Measurements from ENCODE around the gene MAK. TPM values are rescaled to one million over a fixed set of nuclear protein-coding genes. Genes with fewer than 3 reads are reported as not detected.
A peak's percentile ranks its signal among the peaks of the same experiment; 100 is the strongest.

Gene MAK
- total RNA-seq, 1 experiment from 2014 or later, result 0.07 TPM

DNA sequence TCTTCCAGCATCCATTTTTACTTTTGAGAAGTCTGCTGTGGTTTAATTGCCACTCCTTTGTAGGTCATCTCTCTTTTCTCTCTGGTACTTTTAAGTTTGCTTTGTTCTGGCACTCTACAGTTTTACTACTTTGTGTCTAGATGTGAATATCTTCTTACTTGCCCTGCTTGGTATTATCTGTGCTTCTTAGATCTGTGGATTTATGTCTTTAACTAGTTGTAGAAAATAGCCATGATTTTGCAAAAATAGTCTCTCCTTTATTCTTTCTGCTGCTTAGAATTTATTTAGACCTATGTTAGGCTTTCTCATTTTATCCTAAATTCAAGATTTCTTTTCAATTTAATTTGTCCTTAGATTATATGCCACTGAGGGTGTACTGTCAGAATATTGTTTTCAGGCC lies 5.2 kb upstream of the MAK start (continued):
- TF ChIP-seq CREB1 (CRISPR knock-in tag; IDR thresholded peaks at IDR 0.05) (no peak), MYBL2 (CRISPR knock-in tag; IDR thresholded peaks at IDR 0.05) (no peak), TCF7 (CRISPR knock-in tag; IDR thresholded peaks at IDR 0.05; ENCODE audit: low read depth) (no peak), ZNF423 (CRISPR knock-in tag; IDR thresholded peaks at IDR 0.05) (no peak)
- TF ChIP-seq, protein P1, sequence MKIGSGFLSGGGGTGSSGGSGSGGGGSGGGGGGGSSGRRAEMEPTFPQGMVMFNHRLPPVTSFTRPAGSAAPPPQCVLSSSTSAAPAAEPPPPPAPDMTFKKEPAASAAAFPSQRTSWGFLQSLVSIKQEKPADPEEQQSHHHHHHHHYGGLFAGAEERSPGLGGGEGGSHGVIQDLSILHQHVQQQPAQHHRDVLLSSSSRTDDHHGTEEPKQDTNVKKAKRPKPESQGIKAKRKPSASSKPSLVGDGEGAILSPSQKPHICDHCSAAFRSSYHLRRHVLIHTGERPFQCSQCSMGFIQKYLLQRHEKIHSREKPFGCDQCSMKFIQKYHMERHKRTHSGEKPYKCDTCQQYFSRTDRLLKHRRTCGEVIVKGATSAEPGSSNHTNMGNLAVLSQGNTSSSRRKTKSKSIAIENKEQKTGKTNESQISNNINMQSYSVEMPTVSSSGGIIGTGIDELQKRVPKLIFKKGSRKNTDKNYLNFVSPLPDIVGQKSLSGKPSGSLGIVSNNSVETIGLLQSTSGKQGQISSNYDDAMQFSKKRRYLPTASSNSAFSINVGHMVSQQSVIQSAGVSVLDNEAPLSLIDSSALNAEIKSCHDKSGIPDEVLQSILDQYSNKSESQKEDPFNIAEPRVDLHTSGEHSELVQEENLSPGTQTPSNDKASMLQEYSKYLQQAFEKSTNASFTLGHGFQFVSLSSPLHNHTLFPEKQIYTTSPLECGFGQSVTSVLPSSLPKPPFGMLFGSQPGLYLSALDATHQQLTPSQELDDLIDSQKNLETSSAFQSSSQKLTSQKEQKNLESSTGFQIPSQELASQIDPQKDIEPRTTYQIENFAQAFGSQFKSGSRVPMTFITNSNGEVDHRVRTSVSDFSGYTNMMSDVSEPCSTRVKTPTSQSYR (CRISPR knock-in tag; IDR thresholded peaks at IDR 0.05), result no peak
- TF ChIP-seq, protein P2, sequence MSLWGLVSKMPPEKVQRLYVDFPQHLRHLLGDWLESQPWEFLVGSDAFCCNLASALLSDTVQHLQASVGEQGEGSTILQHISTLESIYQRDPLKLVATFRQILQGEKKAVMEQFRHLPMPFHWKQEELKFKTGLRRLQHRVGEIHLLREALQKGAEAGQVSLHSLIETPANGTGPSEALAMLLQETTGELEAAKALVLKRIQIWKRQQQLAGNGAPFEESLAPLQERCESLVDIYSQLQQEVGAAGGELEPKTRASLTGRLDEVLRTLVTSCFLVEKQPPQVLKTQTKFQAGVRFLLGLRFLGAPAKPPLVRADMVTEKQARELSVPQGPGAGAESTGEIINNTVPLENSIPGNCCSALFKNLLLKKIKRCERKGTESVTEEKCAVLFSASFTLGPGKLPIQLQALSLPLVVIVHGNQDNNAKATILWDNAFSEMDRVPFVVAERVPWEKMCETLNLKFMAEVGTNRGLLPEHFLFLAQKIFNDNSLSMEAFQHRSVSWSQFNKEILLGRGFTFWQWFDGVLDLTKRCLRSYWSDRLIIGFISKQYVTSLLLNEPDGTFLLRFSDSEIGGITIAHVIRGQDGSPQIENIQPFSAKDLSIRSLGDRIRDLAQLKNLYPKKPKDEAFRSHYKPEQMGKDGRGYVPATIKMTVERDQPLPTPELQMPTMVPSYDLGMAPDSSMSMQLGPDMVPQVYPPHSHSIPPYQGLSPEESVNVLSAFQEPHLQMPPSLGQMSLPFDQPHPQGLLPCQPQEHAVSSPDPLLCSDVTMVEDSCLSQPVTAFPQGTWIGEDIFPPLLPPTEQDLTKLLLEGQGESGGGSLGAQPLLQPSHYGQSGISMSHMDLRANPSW (CRISPR knock-in tag; conservative IDR thresholded peaks at IDR 0.05; ENCODE audit: low read depth), result no peak

DNA sequence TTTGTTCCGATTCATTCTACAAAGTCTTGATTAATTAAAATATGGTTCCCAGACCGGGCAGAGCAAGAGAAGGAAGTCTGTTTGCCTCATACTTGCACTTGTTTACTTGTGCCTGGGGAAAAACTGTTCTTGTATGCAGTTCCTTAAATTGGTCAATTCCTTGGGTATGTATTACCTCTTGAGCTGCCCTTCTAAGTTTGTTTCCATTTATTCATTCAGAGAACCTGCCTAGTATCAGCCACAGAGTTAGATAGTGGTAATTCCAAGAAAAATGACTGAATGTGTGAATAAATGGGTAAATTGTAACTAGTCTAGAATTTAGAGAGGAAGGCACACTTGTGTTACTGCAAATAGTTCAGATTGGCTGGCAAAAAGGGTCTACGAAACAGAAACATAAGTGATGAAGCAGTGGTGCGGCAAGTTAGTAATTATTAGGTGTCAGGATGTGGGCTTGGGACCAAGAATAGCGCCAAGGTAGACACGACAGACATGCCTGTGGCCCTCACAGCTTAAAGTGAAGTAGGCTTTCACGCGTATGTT lies 525 bp upstream of the MAK start:
- DNase-seq (ENCODE audit: low spot score) (no peak), ATAC-seq (no peak)
- peaks cover 67% of the 10 kb centered on the region for H3K27me3 Mint-ChIP-seq (ENCODE audit: low read depth)
- peak overlapping the region; percentile 85 for H3K4me3 Mint-ChIP-seq
- peaks cover 10% of the 10 kb centered on the region for H3K4me1 Mint-ChIP-seq
- POLR2A ChIA-PET, result interaction anchor here (0.7 kb wide), 1 partner anchor 144 kb away, joined by 4 read pairs; the partner anchor contains the start of genes C6orf52 and PAK1IP1
- H3K36me3 Mint-ChIP-seq, result peaks cover 6% of the 10 kb centered on the region
- no peak overlapping the region for H3K27ac Mint-ChIP-seq
- H3K9me3 Mint-ChIP-seq, result peaks cover 7% of the 10 kb centered on the region
- CTCF ChIA-PET, result interaction anchor here (0.6 to 1.2 kb wide), 7 partner anchors 9 to 1769 kb away, joined by 3 to 5 read pairs (median 3); partner anchors contain the start of gene SYCP2L
- no peak for TF ChIP-seq SOX15 (CRISPR knock-in tag; IDR thresholded peaks at IDR 0.05)
- no peak for TF ChIP-seq CREM (CRISPR knock-in tag; IDR thresholded peaks at IDR 0.05)
- TF ChIP-seq ZNF232 (CRISPR knock-in tag; IDR thresholded peaks at IDR 0.05), result no peak
- TF ChIP-seq, protein P3, sequence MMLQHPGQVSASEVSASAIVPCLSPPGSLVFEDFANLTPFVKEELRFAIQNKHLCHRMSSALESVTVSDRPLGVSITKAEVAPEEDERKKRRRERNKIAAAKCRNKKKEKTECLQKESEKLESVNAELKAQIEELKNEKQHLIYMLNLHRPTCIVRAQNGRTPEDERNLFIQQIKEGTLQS (CRISPR knock-in tag; conservative IDR thresholded peaks at IDR 0.05), result no peak
- TF ChIP-seq, protein P4, sequence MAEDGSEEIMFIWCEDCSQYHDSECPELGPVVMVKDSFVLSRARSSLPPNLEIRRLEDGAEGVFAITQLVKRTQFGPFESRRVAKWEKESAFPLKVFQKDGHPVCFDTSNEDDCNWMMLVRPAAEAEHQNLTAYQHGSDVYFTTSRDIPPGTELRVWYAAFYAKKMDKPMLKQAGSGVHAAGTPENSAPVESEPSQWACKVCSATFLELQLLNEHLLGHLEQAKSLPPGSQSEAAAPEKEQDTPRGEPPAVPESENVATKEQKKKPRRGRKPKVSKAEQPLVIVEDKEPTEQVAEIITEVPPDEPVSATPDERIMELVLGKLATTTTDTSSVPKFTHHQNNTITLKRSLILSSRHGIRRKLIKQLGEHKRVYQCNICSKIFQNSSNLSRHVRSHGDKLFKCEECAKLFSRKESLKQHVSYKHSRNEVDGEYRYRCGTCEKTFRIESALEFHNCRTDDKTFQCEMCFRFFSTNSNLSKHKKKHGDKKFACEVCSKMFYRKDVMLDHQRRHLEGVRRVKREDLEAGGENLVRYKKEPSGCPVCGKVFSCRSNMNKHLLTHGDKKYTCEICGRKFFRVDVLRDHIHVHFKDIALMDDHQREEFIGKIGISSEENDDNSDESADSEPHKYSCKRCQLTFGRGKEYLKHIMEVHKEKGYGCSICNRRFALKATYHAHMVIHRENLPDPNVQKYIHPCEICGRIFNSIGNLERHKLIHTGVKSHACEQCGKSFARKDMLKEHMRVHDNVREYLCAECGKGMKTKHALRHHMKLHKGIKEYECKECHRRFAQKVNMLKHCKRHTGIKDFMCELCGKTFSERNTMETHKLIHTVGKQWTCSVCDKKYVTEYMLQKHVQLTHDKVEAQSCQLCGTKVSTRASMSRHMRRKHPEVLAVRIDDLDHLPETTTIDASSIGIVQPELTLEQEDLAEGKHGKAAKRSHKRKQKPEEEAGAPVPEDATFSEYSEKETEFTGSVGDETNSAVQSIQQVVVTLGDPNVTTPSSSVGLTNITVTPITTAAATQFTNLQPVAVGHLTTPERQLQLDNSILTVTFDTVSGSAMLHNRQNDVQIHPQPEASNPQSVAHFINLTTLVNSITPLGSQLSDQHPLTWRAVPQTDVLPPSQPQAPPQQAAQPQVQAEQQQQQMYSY (CRISPR knock-in tag; IDR thresholded peaks at IDR 0.05), result no peak
- no peak for TF ChIP-seq GABPB1 (CRISPR knock-in tag; IDR thresholded peaks at IDR 0.05)
- TF ChIP-seq, protein P1 (CRISPR knock-in tag; IDR thresholded peaks at IDR 0.05), result no peak
- no peak for TF ChIP-seq SMAD3 (CRISPR knock-in tag; IDR thresholded peaks at IDR 0.05; ENCODE audit: borderline replicate concordance)
- TF ChIP-seq, protein P5, sequence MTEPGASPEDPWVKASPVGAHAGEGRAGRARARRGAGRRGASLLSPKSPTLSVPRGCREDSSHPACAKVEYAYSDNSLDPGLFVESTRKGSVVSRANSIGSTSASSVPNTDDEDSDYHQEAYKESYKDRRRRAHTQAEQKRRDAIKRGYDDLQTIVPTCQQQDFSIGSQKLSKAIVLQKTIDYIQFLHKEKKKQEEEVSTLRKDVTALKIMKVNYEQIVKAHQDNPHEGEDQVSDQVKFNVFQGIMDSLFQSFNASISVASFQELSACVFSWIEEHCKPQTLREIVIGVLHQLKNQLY (CRISPR knock-in tag; IDR thresholded peaks at IDR 0.05), result no peak
- TF ChIP-seq RORB (CRISPR knock-in tag; IDR thresholded peaks at IDR 0.05), result no peak
- TF ChIP-seq HMGA2 (CRISPR knock-in tag; IDR thresholded peaks at IDR 0.05), result no peak
- TF ChIP-seq, protein P6, sequence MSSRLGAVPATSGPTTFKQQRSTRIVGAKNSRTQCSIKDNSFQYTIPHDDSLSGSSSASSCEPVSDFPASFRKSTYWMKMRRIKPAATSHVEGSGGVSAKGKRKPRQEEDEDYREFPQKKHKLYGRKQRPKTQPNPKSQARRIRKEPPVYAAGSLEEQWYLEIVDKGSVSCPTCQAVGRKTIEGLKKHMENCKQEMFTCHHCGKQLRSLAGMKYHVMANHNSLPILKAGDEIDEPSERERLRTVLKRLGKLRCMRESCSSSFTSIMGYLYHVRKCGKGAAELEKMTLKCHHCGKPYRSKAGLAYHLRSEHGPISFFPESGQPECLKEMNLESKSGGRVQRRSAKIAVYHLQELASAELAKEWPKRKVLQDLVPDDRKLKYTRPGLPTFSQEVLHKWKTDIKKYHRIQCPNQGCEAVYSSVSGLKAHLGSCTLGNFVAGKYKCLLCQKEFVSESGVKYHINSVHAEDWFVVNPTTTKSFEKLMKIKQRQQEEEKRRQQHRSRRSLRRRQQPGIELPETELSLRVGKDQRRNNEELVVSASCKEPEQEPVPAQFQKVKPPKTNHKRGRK (CRISPR knock-in tag; IDR thresholded peaks at IDR 0.05; ENCODE audit: borderline replicate concordance), result no peak
- no peak for TF ChIP-seq NFYB (CRISPR knock-in tag; conservative IDR thresholded peaks at IDR 0.05; ENCODE audit: low read depth)
- TF ChIP-seq, protein P7, sequence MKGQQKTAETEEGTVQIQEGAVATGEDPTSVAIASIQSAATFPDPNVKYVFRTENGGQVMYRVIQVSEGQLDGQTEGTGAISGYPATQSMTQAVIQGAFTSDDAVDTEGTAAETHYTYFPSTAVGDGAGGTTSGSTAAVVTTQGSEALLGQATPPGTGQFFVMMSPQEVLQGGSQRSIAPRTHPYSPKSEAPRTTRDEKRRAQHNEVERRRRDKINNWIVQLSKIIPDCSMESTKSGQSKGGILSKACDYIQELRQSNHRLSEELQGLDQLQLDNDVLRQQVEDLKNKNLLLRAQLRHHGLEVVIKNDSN (CRISPR knock-in tag; IDR thresholded peaks at IDR 0.05), result no peak
- TF ChIP-seq ZNF396 (CRISPR knock-in tag; IDR thresholded peaks at IDR 0.05; ENCODE audit: borderline replicate concordance), result no peak

Measured in WTC11 (cell line).